GF-D8 (cell line): Measurements from ENCODE around the gene TRPM5.

Experiments
- DNase-seq: peaks from one replicate; lab custom pipeline; 2025; lab: John Stamatoyannopoulos, UW

Gene TRPM5

DNA sequence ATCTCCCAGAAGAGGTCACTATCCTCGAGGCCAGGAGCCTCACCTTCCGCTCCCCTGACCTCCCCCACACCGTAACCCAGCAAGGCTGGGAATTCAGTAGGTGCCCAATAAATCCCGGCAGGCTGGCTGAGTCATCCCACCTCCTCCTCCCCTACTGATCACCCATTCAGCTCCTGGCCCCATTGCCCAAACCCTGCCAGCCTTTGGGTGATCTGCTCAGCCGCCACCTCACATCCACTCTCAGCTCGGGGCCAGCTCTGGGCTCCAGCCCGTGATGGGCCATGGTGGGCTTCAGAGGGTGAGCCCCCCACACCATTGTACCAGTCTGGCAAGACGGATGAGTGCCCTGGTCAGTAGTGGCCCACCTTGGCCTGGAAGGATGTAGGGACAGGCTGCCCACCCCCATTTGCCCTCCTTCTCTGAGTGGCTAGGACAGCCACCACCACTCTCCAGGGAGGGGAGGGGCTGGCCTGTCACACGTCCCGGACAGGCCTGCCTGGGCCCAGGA is 8.2 kb downstream of the TRPM5 start:
- DNase-seq, result no peak

DNA sequence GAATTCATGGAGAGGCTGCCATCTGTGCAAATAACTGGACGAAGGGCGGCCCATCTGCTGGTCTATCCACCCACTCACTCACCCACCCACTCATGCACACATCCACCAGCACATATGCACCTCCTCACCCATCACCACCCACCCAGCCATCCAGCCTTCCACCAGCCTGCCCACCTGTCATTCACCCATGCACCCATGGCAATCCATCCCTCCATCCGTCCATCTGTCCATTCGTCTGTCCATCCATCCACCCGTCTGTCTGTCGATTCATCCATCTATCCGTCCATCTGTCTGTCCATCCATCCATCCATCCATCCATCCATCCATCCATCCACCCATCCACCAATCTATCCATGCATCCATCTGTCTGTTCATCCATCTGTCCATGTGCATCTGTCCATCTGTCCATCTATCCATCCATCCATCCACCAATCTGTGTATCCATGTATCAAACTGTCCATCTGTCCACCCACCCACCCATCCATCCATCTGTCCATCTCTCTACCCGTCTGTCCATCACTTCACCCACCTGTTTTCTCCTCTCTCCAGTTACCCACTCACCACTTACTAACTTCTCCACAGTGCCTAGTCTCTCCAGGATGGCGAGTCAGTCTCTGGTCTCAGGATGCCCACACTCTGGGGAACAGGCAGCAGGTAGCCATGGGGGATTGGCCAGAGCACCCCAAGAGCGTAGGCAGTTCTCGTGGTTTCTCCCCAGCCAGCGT is 8.9 kb downstream of the TRPM5 start:
- no peak for DNase-seq

DNA sequence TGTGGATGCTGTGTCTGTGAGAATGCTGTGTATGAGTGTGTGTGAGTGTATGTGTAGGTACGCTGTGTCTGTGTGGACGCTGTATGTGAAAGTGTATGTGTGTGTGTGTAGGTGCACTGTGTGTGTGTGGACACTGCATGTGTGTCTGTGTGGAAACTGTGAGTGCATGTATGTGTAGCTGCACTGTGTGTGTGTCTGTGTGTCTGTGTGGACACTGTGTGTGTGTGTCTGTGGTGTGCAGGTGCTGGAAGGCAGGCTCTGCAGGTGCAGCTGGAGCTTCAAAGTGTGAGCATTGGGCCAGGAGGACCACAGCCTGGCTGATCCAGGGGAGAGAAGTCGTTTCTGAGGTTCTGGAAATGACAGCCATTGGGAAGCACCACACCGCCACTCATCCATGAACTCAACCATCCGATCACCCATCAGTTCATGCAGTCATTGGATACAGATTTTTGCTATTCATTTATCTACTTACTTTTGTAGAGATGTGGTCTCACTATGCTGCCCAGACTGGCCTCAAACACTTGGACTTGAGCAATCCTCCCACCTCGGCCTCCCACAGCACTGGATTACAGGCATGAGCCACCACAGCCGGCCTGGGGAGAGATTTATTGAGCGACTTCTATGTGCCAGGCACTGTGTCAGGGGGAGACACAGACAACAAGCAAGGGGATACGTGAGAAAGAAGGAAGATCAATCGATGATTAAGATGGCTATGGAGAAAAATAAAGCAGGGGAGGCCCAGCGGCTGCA is 9.6 kb downstream of the TRPM5 start:
- no peak for DNase-seq

DNA sequence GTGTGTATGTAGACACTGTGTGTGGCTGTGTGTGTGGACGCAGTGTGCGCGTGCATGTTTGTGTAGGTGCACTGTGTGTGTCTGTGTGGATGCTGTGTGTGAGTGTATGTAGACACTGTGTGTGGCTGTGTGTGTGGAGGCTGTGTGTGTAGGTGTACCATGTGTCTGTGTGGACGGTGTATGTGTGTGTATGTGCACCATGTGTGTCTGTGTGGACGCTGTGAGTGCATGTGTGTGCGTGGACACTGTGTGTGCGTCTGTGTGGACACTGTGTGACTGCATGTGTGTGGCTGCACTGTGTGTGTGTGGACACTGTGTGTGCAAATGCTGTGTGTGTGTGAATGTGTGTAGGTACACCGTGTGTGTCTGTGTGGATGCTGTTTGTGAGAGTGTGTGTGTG is 10.3 kb downstream of the TRPM5 start:
- DNase-seq, result no peak

DNA sequence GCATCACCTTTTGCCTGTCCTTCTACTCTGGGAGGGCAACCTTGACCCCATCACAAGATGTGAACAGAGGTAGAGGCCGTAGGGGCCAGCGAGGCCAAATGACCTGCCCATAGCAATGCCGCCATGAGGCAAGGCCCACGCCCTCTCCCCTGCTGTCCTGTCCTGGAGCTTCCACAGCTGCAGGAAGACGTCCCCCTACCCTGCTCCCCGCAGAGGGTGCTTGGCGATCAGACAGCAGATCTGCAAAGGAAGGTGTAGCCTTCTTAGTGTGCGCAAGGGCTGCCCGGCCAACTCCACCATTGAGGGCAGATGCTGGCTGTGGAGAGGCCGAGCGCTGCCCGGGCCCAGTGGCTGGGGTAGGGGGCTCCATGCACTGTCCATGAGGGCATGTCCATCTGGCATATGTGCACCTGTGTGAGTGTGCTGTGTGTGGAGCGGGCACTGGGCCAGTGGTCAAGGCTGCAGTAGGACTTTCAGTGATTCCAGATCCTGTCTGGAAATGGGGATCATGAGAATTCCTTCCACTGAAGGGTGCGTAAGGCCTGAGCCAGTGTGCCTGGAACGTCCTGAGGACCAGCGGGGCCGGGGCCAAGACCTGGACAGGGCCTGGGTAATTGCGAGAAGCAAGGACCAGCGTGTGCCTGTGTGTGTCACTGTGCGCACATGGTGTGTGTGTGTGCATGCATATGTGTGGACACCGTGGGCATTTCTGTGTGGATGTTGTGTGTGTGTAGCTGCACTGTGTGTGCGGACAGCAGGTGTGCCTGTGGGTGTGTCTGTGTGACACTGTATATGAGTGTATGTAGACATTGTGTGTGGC is 11.0 kb downstream of the TRPM5 start:
- no peak for DNase-seq

DNA sequence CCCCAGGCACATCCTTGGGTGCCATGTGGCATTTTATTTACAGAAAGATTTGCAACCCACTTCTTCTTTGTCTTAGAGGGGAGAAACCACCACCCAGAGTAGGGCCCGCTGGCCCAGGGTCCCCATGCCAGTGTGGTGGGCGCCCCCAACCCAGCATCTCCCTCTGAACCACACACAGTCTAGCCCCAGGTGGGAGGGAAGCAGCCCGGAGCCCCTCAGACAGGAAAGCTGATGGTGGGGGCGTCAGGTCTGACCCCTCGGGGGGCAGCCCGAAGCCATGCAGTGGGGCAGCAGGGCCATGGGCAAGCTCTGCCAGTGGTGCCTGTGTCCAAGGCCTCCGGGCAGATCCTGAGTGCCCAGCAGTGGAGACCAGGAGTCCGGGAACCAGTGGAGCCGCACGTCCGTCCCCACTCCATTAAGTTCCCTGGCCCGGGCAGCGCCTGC is 11.7 kb downstream of the TRPM5 start:
- no peak for DNase-seq

DNA sequence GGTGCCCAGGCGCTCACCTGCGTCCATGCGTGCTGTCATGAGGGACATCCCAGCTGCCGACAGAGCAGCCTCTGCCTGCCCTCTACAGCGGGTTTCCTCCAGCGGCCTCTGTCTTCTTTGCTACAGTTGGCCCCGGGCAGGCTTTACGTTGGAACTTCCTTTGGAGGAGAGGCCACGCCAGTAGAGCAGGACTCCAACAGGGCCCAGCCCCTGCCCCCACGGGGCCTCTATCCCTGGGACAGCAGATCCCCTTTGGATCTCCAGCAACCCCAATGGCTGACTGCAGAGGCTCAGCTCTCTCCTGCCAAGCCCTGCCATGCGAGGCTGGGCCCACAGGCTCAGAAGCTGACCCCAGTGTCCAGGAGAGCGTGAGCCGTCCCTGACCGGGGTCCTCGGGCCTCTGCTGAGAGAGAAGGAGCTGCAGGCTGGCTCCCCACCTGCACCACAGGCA is 12.1 kb downstream of the TRPM5 start:
- DNase-seq, result no peak

DNA sequence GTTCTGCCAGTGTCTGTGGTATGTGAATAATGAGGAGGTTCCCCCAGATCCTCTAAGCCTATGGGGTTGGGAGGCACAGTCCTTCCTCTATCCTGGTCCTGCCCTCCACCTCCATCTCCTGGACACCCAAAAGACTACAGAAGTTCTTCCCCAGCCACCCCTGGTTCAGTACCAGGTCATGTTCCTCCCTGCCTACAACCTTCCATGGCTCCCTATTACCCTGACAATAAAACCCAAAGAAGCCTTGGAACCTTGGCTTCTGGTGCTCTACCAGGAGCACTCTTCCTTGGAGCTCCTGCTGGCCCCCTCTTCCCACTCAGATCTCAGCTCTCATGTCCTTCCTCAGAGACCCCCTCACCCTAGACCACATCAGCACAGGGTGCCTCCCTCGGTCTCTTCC is 12.9 kb downstream of the TRPM5 start:
- DNase-seq, result no peak

DNA sequence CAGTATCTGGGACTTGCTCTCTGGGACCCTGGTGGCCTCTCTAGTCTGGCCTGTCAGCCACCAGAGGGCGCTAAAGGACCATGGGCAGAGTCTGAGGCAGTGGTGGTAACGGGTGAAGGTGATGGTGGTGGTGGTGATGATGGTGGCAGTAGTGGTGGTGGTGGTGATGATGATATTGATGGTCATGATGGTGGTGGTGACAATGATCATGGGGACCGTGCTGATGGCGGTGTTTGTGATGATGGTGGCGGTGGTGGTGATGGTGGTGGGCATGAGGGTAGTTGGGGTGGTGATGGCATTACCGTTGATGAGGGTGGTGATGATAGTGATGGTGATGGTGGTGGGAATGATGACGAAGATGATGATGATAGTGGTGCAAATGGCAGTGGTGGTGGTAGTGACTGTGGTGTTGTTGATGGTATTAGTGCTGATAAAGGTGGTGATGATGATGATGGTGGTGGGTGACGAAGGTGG is 16.0 kb downstream of the TRPM5 start:
- DNase-seq, result no peak

DNA sequence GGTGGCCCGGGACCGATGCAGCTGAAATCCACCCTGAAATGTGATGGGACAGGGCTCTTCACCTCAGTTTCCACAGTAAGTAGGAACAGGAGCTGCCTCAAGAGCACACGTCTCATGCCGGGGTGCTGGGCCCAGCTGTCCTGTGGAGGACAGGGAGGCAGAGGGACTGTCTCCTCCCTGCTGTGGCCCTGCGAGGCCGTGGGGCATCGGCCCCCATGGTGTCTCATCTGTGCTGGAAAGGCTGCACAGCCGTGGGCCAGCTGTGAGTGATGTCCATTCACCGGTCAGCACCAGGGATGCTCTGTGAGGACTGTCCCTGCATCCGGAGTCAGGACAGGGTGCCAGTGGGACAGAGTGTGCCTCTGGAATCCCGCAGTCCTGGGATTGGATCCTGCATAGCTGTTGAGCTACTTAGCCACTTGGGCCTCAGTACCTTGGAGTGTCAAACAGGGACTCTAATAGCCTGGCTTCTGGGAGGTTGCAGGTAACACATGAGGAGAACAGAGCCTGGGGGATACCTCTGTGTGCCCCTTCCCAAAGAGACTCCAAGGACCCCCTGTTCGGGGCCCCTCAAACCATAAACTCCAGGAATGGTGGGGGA is 16.5 kb downstream of the TRPM5 start:
- no peak for DNase-seq

DNA sequence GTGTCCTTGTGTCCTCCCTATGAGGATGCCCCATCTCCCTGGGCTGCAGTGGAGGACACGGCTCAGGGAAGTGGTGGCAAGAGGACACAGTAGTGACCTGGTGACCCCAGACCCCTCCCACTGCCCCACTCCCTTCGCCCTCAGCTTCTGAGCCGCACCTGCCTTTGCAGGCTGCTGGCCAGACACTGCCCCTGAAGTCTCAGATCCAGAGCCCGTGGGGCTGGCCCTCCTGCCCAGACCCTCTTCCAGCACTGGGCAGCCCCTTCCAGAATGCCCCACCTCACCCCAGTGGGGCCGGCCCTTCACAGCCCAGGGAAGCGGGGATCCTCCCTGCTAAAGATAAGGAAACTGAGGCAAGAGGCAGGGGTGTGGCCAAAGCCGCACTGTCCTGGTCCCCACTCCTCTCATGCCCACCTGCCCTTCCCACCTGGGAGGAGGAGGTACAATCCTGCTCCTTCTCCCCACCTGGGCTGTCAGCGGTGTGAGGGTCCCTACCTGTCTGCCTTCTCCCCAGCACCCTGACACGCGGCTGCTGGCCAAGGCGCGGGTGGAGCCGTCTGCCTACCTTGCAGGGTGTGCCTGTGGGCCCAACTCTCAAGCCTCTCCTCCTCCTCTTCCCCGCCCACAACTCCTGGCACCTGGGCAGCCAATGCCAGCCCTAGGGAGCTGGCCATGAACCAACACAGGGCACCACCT is 17.3 kb downstream of the TRPM5 start:
- DNase-seq, result no peak

DNA sequence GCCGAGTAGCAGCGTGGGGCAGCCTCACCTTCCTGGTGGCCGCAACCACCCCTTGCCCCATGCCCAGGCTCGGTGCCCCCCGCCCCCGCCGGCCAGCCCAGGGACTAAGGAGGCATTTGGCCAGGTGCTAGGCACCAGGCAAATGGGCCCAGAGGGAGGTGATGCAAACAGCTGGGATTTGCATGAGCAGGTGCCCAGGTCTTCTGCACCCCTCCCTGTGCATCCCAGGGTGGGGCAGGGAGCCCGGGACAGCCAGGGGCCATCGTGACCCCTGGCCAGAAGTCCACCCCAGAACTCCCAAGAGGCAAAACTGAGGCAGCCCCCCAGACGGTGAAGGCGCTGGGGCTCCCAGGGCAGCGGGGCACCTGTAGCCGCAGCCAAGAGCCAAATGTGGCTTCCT is 18.1 kb downstream of the TRPM5 start:
- no peak for DNase-seq

DNA sequence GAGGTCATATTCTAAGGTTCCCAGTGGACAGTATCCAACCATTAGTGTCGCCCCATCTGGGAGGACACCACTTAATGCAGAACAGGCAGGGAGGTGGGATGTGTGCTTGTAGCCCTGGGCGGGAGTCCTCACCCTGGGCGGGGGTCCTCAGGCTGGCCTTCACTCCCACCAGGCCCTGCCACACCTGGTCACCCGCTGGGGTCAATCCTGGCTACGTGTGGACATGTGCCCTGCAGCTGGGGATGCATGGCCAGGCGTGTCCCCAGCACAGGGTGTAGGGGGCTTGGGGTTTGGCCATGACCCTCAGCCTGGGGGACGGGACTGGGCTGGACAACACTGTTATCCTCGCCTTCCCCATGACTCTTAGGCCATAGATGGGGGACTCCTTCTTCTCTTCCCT is 18.8 kb downstream of the TRPM5 start:
- no peak for DNase-seq

DNA sequence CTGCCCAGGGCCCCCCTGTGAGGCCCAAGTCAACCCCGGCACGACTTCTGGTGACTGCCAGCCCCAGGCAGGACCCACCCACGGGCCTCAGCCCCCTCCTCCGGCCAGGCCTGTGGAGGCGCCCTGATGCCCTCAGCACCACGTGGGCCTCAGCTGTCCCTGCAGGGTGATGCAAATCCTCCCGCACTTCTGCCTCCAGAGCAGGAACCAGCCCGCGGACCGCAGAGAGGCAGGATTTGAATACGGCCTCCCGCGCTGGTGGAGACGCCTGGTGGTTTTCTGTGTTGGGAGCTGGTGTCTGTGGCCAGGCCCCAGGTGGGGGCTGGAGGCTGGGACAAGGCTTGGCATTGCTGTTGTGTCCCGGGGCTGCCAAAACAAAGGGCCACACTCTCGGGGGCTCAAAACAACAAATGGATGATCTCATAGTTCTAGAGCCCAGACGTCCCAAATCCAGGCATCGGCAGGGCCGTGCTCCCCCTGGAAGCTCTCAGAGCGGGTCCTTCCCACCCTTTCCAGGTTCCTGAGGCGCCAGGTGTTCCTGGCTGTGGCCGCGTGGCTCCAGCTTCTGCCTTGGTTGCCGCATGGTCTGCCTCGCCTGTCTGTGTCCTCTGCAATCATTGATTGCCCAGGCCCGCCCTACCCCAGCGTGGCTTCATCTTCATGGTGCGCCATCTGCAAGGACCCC is 19.4 kb downstream of the TRPM5 start:
- DNase-seq, result no peak

DNA sequence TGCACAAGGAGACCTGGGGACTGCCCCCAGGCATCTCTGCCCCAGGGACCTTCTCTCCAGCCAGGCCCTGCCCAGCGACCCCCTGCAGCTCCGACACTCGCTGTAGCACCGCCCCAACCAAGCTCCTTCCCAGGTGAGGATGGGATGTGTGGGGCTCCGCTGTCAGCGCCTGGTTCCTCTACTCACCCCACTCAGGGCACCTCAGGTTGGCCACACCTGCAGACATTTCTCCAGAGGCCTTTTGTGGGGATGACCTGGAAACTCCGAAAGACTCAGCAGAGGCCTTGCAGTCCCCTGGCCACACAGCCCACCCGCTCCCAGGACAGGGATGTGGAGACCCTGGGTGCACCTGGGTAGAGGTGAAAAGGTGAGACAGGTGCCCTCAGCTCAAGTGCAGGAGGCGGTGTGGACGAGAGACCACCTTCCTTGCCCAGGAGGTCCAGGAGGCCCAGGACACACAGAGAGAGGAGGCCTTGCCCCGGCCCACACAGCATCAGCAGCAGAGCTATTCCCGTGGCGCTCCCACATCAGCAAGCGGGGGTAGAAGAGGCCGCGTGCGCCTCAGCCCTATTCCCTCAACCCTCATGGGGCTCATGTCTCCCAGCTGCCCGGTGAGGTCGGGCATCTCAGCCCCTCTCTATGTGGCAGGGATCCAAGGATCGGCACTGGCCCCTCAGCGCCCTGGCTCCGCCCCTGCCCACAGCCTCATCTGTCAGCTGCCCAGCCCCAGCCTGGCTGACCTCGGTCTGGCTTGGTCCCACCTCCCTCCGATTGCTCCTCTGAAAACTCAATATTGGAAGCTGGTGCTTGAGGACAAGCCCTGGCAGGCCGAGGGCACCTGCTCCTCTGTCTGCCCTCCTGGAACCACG is 20.9 kb downstream of the TRPM5 start:
- DNase-seq, result no peak

DNA sequence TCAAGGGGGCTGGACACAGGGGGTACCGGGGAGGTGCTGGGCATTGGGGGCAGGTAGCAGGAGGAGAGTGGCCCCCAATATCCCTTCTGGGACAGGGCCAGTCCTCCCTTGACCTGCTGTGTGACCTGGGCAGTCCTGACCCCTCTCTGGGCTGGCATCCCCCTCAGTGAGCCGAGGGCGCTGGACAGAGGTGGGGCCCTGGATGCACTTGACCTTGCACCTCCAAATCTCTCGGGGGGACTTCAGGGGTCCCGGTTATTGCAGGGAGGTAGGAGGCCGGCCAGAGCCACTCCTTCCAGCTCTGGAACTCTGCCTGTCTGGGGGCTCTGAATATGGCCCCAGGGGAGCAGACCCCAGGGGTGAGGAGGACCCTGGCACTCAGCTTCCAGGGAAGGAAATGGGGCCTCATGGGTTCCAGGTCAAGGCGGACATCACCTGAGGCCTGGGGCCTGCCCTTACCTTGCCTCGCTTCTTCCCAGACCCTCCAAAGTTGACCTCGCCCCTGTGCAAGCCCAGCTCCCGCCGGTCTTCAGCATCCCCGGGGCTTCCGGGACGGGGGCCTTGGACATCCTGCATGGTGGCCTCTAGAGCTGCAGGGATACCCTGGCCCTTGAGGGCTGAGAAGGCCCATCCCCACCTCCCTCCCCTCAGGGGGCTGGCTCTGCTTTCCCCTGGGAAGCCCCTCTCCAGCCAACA is 21.7 kb downstream of the TRPM5 start:
- no peak for DNase-seq

DNA sequence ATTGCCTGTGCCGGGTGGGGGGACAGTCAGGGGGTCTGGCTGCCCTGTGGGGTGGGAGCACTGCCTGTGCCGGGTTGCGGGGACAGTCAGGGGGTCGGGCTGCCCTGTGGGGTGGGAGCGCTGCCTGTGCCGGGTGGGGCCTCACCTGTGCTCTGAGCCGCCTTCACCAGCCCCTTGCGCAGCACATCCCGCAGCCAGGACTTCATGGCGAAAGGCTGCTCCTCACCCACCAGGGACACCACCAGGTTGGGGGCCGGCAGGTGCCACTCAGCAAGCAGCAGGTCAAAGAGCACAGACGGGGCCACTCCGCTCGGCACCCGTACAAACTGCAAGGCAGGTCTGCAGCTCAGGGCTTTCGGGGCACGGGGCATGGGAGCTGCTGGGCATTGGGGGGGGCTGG is 22.3 kb downstream of the TRPM5 start:
- no peak for DNase-seq

DNA sequence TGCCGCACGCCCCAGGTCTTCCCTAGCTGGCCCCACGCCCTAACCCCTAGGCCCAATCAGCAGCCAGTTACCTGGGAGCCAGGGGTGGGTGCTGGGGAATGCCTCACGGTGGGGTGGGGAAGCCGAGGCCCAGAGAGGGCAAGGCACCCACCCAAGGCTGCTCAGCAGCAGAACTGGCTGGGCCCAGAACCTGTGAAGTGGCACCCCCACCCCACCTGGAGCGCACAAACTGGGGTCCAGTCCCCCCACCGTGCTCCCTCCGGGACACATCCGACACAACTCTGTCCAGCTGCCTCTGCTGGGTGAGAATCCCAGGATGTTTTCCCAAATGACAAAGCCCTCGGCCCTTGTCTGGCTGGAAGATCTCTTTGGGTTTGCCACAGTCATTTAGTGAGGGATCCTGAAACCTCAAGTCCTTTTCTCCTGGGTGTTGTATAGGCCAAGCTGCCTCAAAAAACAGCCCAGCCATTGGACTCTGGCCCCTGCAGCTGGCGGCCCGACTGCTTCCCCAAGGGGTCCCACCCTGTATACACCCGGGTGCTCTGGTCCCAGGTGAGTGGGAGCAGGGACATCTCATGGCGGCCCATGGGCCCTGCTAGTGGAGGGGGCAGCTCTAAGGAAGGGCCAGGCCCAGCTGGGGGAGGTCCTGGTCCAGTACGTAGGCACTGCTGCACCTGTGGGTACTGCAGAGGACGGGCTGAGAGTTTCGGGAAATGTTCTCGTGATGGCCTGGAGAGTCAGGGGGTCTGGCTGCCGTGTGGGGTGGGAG is 22.9 kb downstream of the TRPM5 start:
- DNase-seq, result no peak
